ENCODE data around the gene KLC4. TPM values are rescaled to one million over a fixed set of nuclear protein-coding genes. Genes with fewer than 3 reads are reported as not detected.

Gene KLC4
- total RNA-seq, result 33.7 TPM

- peak; percentile 86 to 99 (median 99) for DNase-seq (ENCODE audit: low read depth in 2 of 3, low spot score in 2 of 3)
These were observed at the start of gene KLC4, which contains the start of gene MRPL2 for GRCh38 chr6:43059168-43060033. TSS of gene KLC4 (plus strand) at chr6:43059631. CDS start at chr6:43061336, 1,705 bp downstream. TSS of gene MRPL2 (minus strand) at chr6:43059434. CDS start at chr6:43059381, 53 bp downstream.

GRCh38 chr6:43011207-43011606, 48.2 kb upstream of the KLC4 start:
- no peak for DNase-seq (ENCODE audit: low read depth in 2 of 3, low spot score in 2 of 3)

GRCh38 chr6:43012364-43012763, 47.1 kb upstream of the KLC4 start:
- DNase-seq (ENCODE audit: low read depth in 2 of 3, low spot score in 2 of 3), result no peak

GRCh38 chr6:43013097-43013842, 46.2 kb upstream of the KLC4 start:
- peak in 2 of 3 donors; percentile 73 to 81 for DNase-seq (ENCODE audit: low read depth in 2 of 3, low spot score in 2 of 3)

GRCh38 chr6:43013843-43014433, 45.5 kb upstream of the KLC4 start, which contains the start of the genes KLHDC3 and MEA1:
TSS of gene KLHDC3 (plus strand) at chr6:43014249. CDS start at chr6:43017193, 2,944 bp downstream.
TSS of gene MEA1 (minus strand) at chr6:43013946. CDS start at chr6:43013813, 133 bp downstream.
- peak; percentile 88 to 100 (median 100) for DNase-seq (ENCODE audit: low read depth in 2 of 3, low spot score in 2 of 3)

GRCh38 chr6:43014434-43014909, 45.0 kb upstream of the KLC4 start:
- DNase-seq (ENCODE audit: low read depth in 2 of 3, low spot score in 2 of 3), result no peak

- DNase-seq (ENCODE audit: low read depth in 2 of 3, low spot score in 2 of 3), result no peak
These were observed 43.1 kb upstream of the KLC4 start for GRCh38 chr6:43016176-43016942.

- no peak for DNase-seq (ENCODE audit: low read depth in 2 of 3, low spot score in 2 of 3)
These were observed 42.5 kb upstream of the KLC4 start for GRCh38 chr6:43016943-43017334.

- DNase-seq (ENCODE audit: low read depth in 2 of 3, low spot score in 2 of 3), result no peak
These were observed 40.3 kb upstream of the KLC4 start for GRCh38 chr6:43019152-43019551.

- DNase-seq (ENCODE audit: low read depth in 2 of 3, low spot score in 2 of 3), result no peak
These were observed 39.3 kb upstream of the KLC4 start for GRCh38 chr6:43020052-43020705.

GRCh38 chr6:43020847-43021246, 38.6 kb upstream of the KLC4 start:
- no peak for DNase-seq (ENCODE audit: low read depth in 2 of 3, low spot score in 2 of 3)

- peak in 2 of 3 donors; percentile 16 to 47 for DNase-seq (ENCODE audit: low read depth in 2 of 3, low spot score in 2 of 3)
These were observed 38.0 kb upstream of the KLC4 start, which contains the start of gene RRP36 for GRCh38 chr6:43021270-43022047. TSS of gene RRP36 (plus strand) at chr6:43021623. CDS start at chr6:43021655, 32 bp downstream.

- no peak for DNase-seq (ENCODE audit: low read depth in 2 of 3, low spot score in 2 of 3)
These were observed 35.0 kb upstream of the KLC4 start for GRCh38 chr6:43024436-43024835.

- no peak for DNase-seq (ENCODE audit: low read depth in 2 of 3, low spot score in 2 of 3)
These were observed 33.1 kb upstream of the KLC4 start for GRCh38 chr6:43026365-43026764.

- DNase-seq (ENCODE audit: low read depth in 2 of 3, low spot score in 2 of 3), result no peak
These were observed 30.3 kb upstream of the KLC4 start for GRCh38 chr6:43029120-43029519.

- DNase-seq (ENCODE audit: low read depth in 2 of 3, low spot score in 2 of 3), result no peak
These were observed 27.1 kb upstream of the KLC4 start for GRCh38 chr6:43032326-43032725.

- no peak for DNase-seq (ENCODE audit: low read depth in 2 of 3, low spot score in 2 of 3)
These were observed 25.8 kb upstream of the KLC4 start for GRCh38 chr6:43033496-43034189.

GRCh38 chr6:43034190-43034525, 25.3 kb upstream of the KLC4 start:
- DNase-seq (ENCODE audit: low read depth in 2 of 3, low spot score in 2 of 3), result no peak

Data from hematopoietic multipotent progenitor cell (in vitro differentiated cells).